Gastroesophageal sphincter (tissue), 3 donors: ENCODE data around the gene THRA.

Source experiments
- EP300 ChIP-seq: sonication (generic); formaldehyde crosslinking; IDR thresholded peaks from one replicate; pipeline ENCODE4 v1.6.1; 2017; ENCODE audit warnings: antibody characterized with exemption, mild to moderate bottlenecking
- POLR2A ChIP-seq, 2 donors: fragments of 450-650 bp; IDR thresholded peaks; one replicate each; pipeline ENCODE4 v1.6.1; 2017; ENCODE audit warnings: antibody characterized with exemption in 2 of 2, mild to moderate bottlenecking in 2 of 2, moderate library complexity in 1 of 2
- POLR2AphosphoS5 ChIP-seq: sonication (generic); formaldehyde crosslinking; IDR thresholded peaks from one replicate; pipeline ENCODE4 v1.6.1; 2017; ENCODE audit warnings: antibody characterized with exemption
- TF ChIP-seq, protein P1 (sequence below), 4 experiments: fragments of 200-600 bp in 2 of 4; fragments of 450-650 bp in 2 of 4; sonication (generic) in 1 of 4; IDR thresholded peaks; one replicate each; pipeline ENCODE4 v1.5.1; 2017 to 2019; ENCODE audit warnings: antibody characterized with exemption in 4 of 4, mild to moderate bottlenecking in 2 of 4, moderate library complexity in 2 of 4

DNA sequence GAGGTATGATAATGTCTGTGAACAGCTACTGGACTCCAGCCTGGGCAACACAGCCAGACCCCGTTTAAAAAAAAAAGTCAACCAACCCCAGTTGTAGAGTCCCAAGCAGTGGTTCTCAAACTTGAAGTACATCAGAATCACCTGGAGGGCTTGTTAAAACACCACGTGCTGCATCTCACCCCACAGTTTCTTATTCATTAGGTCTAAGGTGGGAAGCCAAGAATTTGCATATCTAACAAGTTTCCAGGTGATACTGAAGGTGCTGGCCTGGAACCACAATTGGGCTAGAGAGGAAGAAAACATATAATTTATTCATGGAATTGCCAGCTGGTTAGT is 52.3 kb downstream of the THRA start:
- TF ChIP-seq, protein P1, sequence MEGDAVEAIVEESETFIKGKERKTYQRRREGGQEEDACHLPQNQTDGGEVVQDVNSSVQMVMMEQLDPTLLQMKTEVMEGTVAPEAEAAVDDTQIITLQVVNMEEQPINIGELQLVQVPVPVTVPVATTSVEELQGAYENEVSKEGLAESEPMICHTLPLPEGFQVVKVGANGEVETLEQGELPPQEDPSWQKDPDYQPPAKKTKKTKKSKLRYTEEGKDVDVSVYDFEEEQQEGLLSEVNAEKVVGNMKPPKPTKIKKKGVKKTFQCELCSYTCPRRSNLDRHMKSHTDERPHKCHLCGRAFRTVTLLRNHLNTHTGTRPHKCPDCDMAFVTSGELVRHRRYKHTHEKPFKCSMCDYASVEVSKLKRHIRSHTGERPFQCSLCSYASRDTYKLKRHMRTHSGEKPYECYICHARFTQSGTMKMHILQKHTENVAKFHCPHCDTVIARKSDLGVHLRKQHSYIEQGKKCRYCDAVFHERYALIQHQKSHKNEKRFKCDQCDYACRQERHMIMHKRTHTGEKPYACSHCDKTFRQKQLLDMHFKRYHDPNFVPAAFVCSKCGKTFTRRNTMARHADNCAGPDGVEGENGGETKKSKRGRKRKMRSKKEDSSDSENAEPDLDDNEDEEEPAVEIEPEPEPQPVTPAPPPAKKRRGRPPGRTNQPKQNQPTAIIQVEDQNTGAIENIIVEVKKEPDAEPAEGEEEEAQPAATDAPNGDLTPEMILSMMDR (IDR thresholded peaks at IDR 0.05) = no peak
- TF ChIP-seq POLR2A (IDR thresholded peaks at IDR 0.05) = no peak
- TF ChIP-seq POLR2AphosphoS5 = no peak
- no peak for TF ChIP-seq EP300
